Neural cell (in vitro differentiated cells): Measurements from ENCODE around the gene LSM5. TPM values are rescaled to one million over a fixed set of nuclear protein-coding genes. Genes with fewer than 3 reads are reported as not detected.

Experiments
- H2AFZ ChIP-seq: fragments of 200-600, 300-800 bp; sonication (generic), shearing (Covaris generic); 2 replicates; pipeline ENCODE4 v1.6.0; 2014; ENCODE audit warnings: low read depth, mild to moderate bottlenecking, antibody characterized with exemption, low read length, moderate library complexity
- H3F3A ChIP-seq: fragments of 200-600 bp; shearing (Covaris generic); 2 replicates; pipeline ENCODE4 v1.6.1; 2016; ENCODE audit warnings: mild to moderate bottlenecking, moderate library complexity, mixed read lengths, antibody characterized with exemption, low read length; ENCODE audit not compliant: insufficient read depth, poor library complexity, severe bottlenecking
- H3K27ac ChIP-seq: fragments of 200-600, 300-800 bp; sonication (generic), shearing (Covaris generic); 2 replicates; pipeline ENCODE4 v1.5.1; 2014; ENCODE audit warnings: mild to moderate bottlenecking, low read length, moderate library complexity
- H3K27me3 ChIP-seq: fragments of 300-800, 200-600 bp; sonication (generic), shearing (Covaris generic); 2 replicates; pipeline ENCODE4 v1.6.0; 2014; ENCODE audit warnings: mild to moderate bottlenecking, low read depth, low read length, moderate library complexity; ENCODE audit not compliant: insufficient read depth
- H3K36me3 ChIP-seq: fragments of 300-800, 200-600 bp; sonication (generic), shearing (Covaris generic); 2 replicates; pipeline ENCODE4 v1.5.1; 2014; ENCODE audit warnings: mild to moderate bottlenecking, antibody characterized with exemption, low read length, moderate library complexity; ENCODE audit not compliant: insufficient read depth
- H3K4me2 ChIP-seq: fragments of 300-800, 200-600 bp; sonication (generic), shearing (Covaris generic); 2 replicates; pipeline ENCODE4 v1.6.0; 2014; ENCODE audit warnings: mild to moderate bottlenecking, low read length
- H3K4me3 ChIP-seq: fragments of 300-800, 200-600 bp; sonication (generic), shearing (Covaris generic); 2 replicates; pipeline ENCODE4 v1.5.1; 2014; ENCODE audit warnings: mild to moderate bottlenecking, low read length, moderate library complexity
- H3K79me2 ChIP-seq: fragments of 200-600 bp; shearing (Covaris generic); replicated peaks from 2 replicates; pipeline ENCODE4 v1.6.0; 2014; ENCODE audit warnings: mild to moderate bottlenecking, low read length, moderate library complexity; ENCODE audit not compliant: insufficient read depth
- H3K9ac ChIP-seq: fragments of 300-800, 200-600 bp; sonication (generic), shearing (Covaris generic); 2 replicates; pipeline ENCODE4 v1.6.1; 2016; ENCODE audit warnings: mild to moderate bottlenecking, low read length, mixed read lengths
- H3K9me2 ChIP-seq: fragments of 200-600 bp; shearing (Covaris generic); 2 replicates; pipeline ENCODE4 v1.6.1; 2016; ENCODE audit warnings: mild to moderate bottlenecking, low read length, mixed read lengths; ENCODE audit not compliant: insufficient read depth
- H3K9me3 ChIP-seq: fragments of 200-600, 300-800 bp; sonication (generic), shearing (Covaris generic); 2 replicates; pipeline ENCODE4 v1.6.1; 2016; ENCODE audit warnings: mild to moderate bottlenecking, mixed run types, low read length, moderate library complexity, mixed read lengths
- H4K20me1 ChIP-seq: fragments of 200-600 bp; shearing (Covaris generic); 2 replicates; pipeline ENCODE4 v1.6.1; 2016; ENCODE audit warnings: mild to moderate bottlenecking, mixed run types; ENCODE audit not compliant: insufficient read depth
- CTCF ChIP-seq: fragments of 450-650 bp; IDR thresholded peaks from 2 replicates; pipeline ENCODE4 v1.5.1; 2014; ENCODE audit warnings: antibody characterized with exemption, mild to moderate bottlenecking, moderate library complexity; ENCODE audit not compliant: poor library complexity, severe bottlenecking
- EP300 ChIP-seq: fragments of 450-650 bp; conservative IDR thresholded peaks from 2 replicates; pipeline ENCODE4 v1.6.1; 2014; ENCODE audit warnings: antibody characterized with exemption, mild to moderate bottlenecking, moderate library complexity; ENCODE audit not compliant: poor library complexity, severe bottlenecking
- EZH2 ChIP-seq: fragments of 200-600, 300-800 bp; shearing (Covaris generic), sonication (generic); IDR thresholded peaks from 2 replicates; pipeline ENCODE4 v1.6.1; 2014; ENCODE audit warnings: antibody characterized with exemption, low read length, borderline replicate concordance, mild to moderate bottlenecking; ENCODE audit not compliant: insufficient read depth, poor library complexity, severe bottlenecking
- MXI1 ChIP-seq: fragments of 450-650 bp; conservative IDR thresholded peaks from 2 replicates; pipeline ENCODE4 v1.6.1; 2014; ENCODE audit warnings: antibody characterized with exemption, mild to moderate bottlenecking; ENCODE audit not compliant: poor library complexity, severe bottlenecking
- POLR2AphosphoS5 ChIP-seq: IDR thresholded peaks from 2 replicates; pipeline ENCODE4 v1.6.1; 2012
- RAD21 ChIP-seq: fragments of 450-650 bp; conservative IDR thresholded peaks from 2 replicates; pipeline ENCODE4 v1.6.1; 2014; ENCODE audit warnings: antibody characterized with exemption, mild to moderate bottlenecking, moderate library complexity
- REST ChIP-seq: IDR thresholded peaks from 2 replicates; pipeline ENCODE4 v1.6.1; 2012; ENCODE audit warnings: borderline replicate concordance
- SMC3 ChIP-seq: fragments of 450-650 bp; conservative IDR thresholded peaks from 2 replicates; pipeline ENCODE4 v1.6.1; 2014; ENCODE audit warnings: antibody characterized with exemption, mild to moderate bottlenecking, moderate library complexity; ENCODE audit not compliant: poor library complexity
- TAF1 ChIP-seq: IDR thresholded peaks from 2 replicates; pipeline ENCODE4 v1.6.1; 2012; ENCODE audit warnings: low read depth
- polyA plus RNA-seq: library from polyadenylated mRNA; depleted of rRNA; stranded (reverse); fragments of >200 nt; gene quantifications from 2 replicates; pipeline ENCODE4 v1.2.3, GENCODE V29; 2014

LSM5 gene
- polyA plus RNA-seq, 1 donor from 2014 or later: 100 TPM

GRCh38 chr7:32533276-32534029 is 43.3 kb upstream of the LSM5 start:
- Histone ChIP-seq H3K9me3 (no peaks in the 10 kb centered on the region), H4K20me1 (no peaks in the 10 kb centered on the region), H3F3A (no peaks in the 10 kb centered on the region), H3K4me3 (no peak overlapping the region), H3K79me2 (peaks cover 6% of the 10 kb centered on the region), H3K4me2 (no peak overlapping the region), H3K9ac (no peak overlapping the region), H3K27ac (no peak overlapping the region), H3K27me3 (no peaks in the 10 kb centered on the region), H2AFZ (no peak overlapping the region), H3K9me2 (no peaks in the 10 kb centered on the region), H3K36me3 (no peaks in the 10 kb centered on the region)
- TF ChIP-seq SMC3: no peak
- TF ChIP-seq CTCF: no peak
- no peak for TF ChIP-seq REST
- no peak for TF ChIP-seq EP300
- TF ChIP-seq RAD21: no peak
- no peak for TF ChIP-seq TAF1
- no peak for TF ChIP-seq MXI1
- TF ChIP-seq EZH2: no peak
- TF ChIP-seq POLR2AphosphoS5: no peak

GRCh38 chr7:32532716-32533115 is 42.5 kb upstream of the LSM5 start:
- Histone ChIP-seq H3K79me2 (peaks cover 4% of the 10 kb centered on the region), H3K27me3 (no peaks in the 10 kb centered on the region), H4K20me1 (no peaks in the 10 kb centered on the region)

More at GRCh38 chr7:32532716-32533115, 42.5 kb upstream of the LSM5 start:
- H3K9ac ChIP-seq: no peak overlapping the region
- no peak overlapping the region for H2AFZ ChIP-seq
- no peaks in the 10 kb centered on the region for H3F3A ChIP-seq
- TF ChIP-seq POLR2AphosphoS5 (no peak), TAF1 (no peak), REST (no peak), SMC3 (no peak), CTCF (no peak), RAD21 (no peak)
- H3K27ac ChIP-seq: no peak overlapping the region
- no peak overlapping the region for H3K4me2 ChIP-seq
- no peaks in the 10 kb centered on the region for H3K36me3 ChIP-seq
- H3K9me2 ChIP-seq: no peaks in the 10 kb centered on the region
- no peak overlapping the region for H3K4me3 ChIP-seq
- H3K9me3 ChIP-seq: no peaks in the 10 kb centered on the region
